Panc1 (cell line): ENCODE data around the gene SIVA1. TPM values are rescaled to one million over a fixed set of nuclear protein-coding genes. Genes with fewer than 3 reads are reported as not detected.
A peak's percentile ranks its signal among the peaks of the same experiment; 100 is the strongest.

Experiments used
- ATAC-seq: fragments of 200-7000 bp; cut with Tn5 transposase; 2 replicates; pipeline ENCODE4 v1.9.1; 2020; ENCODE audit warnings: mild to moderate bottlenecking, moderate library complexity
- BruUV-seq: library from RNA; stranded (reverse); fragments of 400-500 nt; replicated peaks from 2 replicates; lab custom pipeline; 2021; lab: Mats Ljungman, UMichigan
- CTCF ChIA-PET: fragments of 300-600 bp; sonication (Branson Sonifier 250); formaldehyde crosslinking; loops from one replicate; lab custom pipeline; 2022; ENCODE audit warnings: antibody characterized with exemption; lab: Charles Lee
- POLR2A ChIA-PET: fragments of 300-600 bp; sonication (Branson Sonifier 250); formaldehyde crosslinking; loops from one replicate; lab custom pipeline; 2022; ENCODE audit warnings: antibody characterized with exemption; lab: Charles Lee
- DNase-seq: peaks from one replicate; pipeline ENCODE4 v3.0.0-alpha.2; 2010; ENCODE audit warnings: low read depth, low spot score
- H3K27ac ChIP-seq: 2 replicates; pipeline ENCODE4 v1.5.1; 2011; ENCODE audit warnings: mild to moderate bottlenecking, low read length, inconsistent platforms
- H3K27me3 ChIP-seq: fragments of 200-500 bp; sonication (Bioruptor generic); 2 replicates; pipeline ENCODE4 v1.6.0; 2014; ENCODE audit warnings: low read length, inconsistent platforms; ENCODE audit not compliant: control insufficient read depth, insufficient read depth
- H3K36me3 ChIP-seq: fragments of 200-500 bp; sonication (Bioruptor generic); 2 replicates; pipeline ENCODE4 v1.5.1; 2014; ENCODE audit warnings: inconsistent platforms, mild to moderate bottlenecking, low read length, moderate library complexity; ENCODE audit not compliant: control insufficient read depth, insufficient read depth
- H3K4me1 ChIP-seq: 2 replicates; pipeline ENCODE4 v1.5.1; 2011; ENCODE audit warnings: inconsistent platforms, mild to moderate bottlenecking, low read length, moderate library complexity; ENCODE audit not compliant: control insufficient read depth, insufficient read depth
- H3K4me3 ChIP-seq, 2 experiments: 2 replicates each; pipeline ENCODE4 v1.5.1; 2011 to 2012; ENCODE audit warnings: low read depth in 2 of 2, low read length in 2 of 2, mild to moderate bottlenecking in 2 of 2, inconsistent platforms in 1 of 2, moderate library complexity in 1 of 2
- H3K9me3 ChIP-seq: fragments of 200-500 bp; sonication (Bioruptor generic); 2 replicates; pipeline ENCODE4 v1.5.1; 2014; ENCODE audit warnings: low read depth, mild to moderate bottlenecking, inconsistent platforms, low read length, moderate library complexity; ENCODE audit not compliant: control insufficient read depth, insufficient read depth
- CTCF ChIP-seq: fragments of 450-650 bp; IDR thresholded peaks from 2 replicates; pipeline ENCODE4 v1.5.1; 2017; ENCODE audit warnings: mild to moderate bottlenecking
- POLR2AphosphoS5 ChIP-seq: IDR thresholded peaks from 2 replicates; pipeline ENCODE4 v1.6.1; 2012; ENCODE audit warnings: mild to moderate bottlenecking, low read depth, low read length, moderate library complexity
- REST ChIP-seq, 2 experiments: IDR thresholded peaks; 2 replicates each; pipeline ENCODE4 v1.6.1; 2011 to 2012; ENCODE audit warnings: low read depth in 2 of 2, control low read depth in 1 of 2, low read length in 1 of 2, mild to moderate bottlenecking in 1 of 2, moderate library complexity in 1 of 2; ENCODE audit not compliant: insufficient read depth in 1 of 2
- SIN3A ChIP-seq: IDR thresholded peaks from 2 replicates; pipeline ENCODE4 v1.6.1; 2012; ENCODE audit warnings: low read depth, mild to moderate bottlenecking, low read length, moderate library complexity, borderline replicate concordance; ENCODE audit not compliant: insufficient read depth
- TCF7L2 ChIP-seq: IDR thresholded peaks from 2 replicates; pipeline ENCODE4 v1.6.1; 2011; ENCODE audit warnings: mild to moderate bottlenecking, low read depth, low read length, inconsistent platforms
- in situ Hi-C: cut with HindIII; loops from 2 replicates; pipeline ENCODE4 v1.10.0; 2016; ENCODE audit warnings: low sequenced_read_pairs, low pct_unique_long_range_greater_than_20kb
- intact Hi-C: fragments of 100-400 bp; cut with micrococcal nuclease; formaldehyde crosslinking; loops from one replicate; pipeline ENCODE4 v1.10.0; 2022; ENCODE audit not compliant: unreplicated experiment
- total RNA-seq: library from RNA; stranded (reverse); gene quantifications from one replicate; pipeline ENCODE4 v1.2.1, GENCODE V29; 2021; ENCODE audit not compliant: unreplicated experiment

The SIVA1 gene
- total RNA-seq, 1 experiment from 2014 or later, result 100 TPM

GRCh38 chr14:104798300-104799243 is 45.6 kb downstream of the SIVA1 start:
- Histone ChIP-seq H3K9me3 (no peaks in the 10 kb centered on the region), H3K36me3 (peaks cover 2% of the 10 kb centered on the region; the same call in 1 of the 2 replicates), H3K4me1 (peaks cover 65% of the 10 kb centered on the region), H3K4me3 (no peak overlapping the region; a peak in 2 of 4 replicates), H3K27ac (peak overlapping the region; percentile 84), H3K27me3 (no peaks in the 10 kb centered on the region)
- ATAC-seq (no peak), DNase-seq (no peak)
- intact Hi-C loops, result no loop called here
- BruUV-seq, result no TSS peak
- in situ Hi-C loops, result no loop called here
- POLR2A ChIA-PET, result no interaction called here
- CTCF ChIA-PET, result no interaction called here
- TF ChIP-seq TCF7L2, result no peak
- no peak for TF ChIP-seq CTCF

- Histone ChIP-seq H3K4me1 (peaks cover 66% of the 10 kb centered on the region), H3K36me3 (peaks cover 1% of the 10 kb centered on the region; the same call in 1 of the 2 replicates), H3K9me3 (no peaks in the 10 kb centered on the region), H3K4me3 (peak overlapping the region; percentile 56 to 64), H3K27ac (peak overlapping the region; percentile 84), H3K27me3 (no peaks in the 10 kb centered on the region)
- in situ Hi-C loops (no loop called here), intact Hi-C loops (no loop called here)
- no TSS peak for BruUV-seq
- TF ChIP-seq CTCF, result peak; percentile 28; the same call in 1 of the 2 replicates
- TF ChIP-seq TCF7L2, result no peak
- CTCF ChIA-PET, result no interaction called here
- POLR2A ChIA-PET, result no interaction called here
- no peak for ATAC-seq
- no peak for DNase-seq
Measured at GRCh38 chr14:104799244-104800014, 46.5 kb downstream of the SIVA1 start.

GRCh38 chr14:104800015-104800770 is 47.2 kb downstream of the SIVA1 start:
- ChIA-PET CTCF (interaction anchor here (0.5 to 0.6 kb wide), 2 partner anchors 38 to 119 kb away, joined by 3 to 4 read pairs; no protein-coding TSS in a partner anchor), POLR2A (interaction anchor here (0.6 kb wide), 1 partner anchor 108 kb away, joined by 18 read pairs; no protein-coding TSS in a partner anchor)
- peak overlapping the region; percentile 56 to 64 for H3K4me3 ChIP-seq
- no peaks in the 10 kb centered on the region for H3K36me3 ChIP-seq
- peak overlapping the region; percentile 84 for H3K27ac ChIP-seq
- no TSS peak for BruUV-seq
- no peaks in the 10 kb centered on the region for H3K27me3 ChIP-seq
- intact Hi-C loops, result no loop called here
- no peaks in the 10 kb centered on the region for H3K9me3 ChIP-seq
- in situ Hi-C loops, result no loop called here
- TF ChIP-seq CTCF (peak; percentile 28; the same call in 1 of the 2 replicates), TCF7L2 (no peak), POLR2AphosphoS5 (no peak), SIN3A (peak; percentile 53; the same call in 1 of the 2 replicates), REST (IDR thresholded peaks at IDR 0.05; ENCODE audit: insufficient read depth in 1 of 2, low read depth in 2 of 2, low read length in 1 of 2) (no peak)
- peak; percentile 49 for ATAC-seq
- H3K4me1 ChIP-seq, result peaks cover 74% of the 10 kb centered on the region
- DNase-seq, result no peak
